Right cardiac atrium (tissue), 5 donors: ENCODE data around the gene HNRNPA2B1. TPM values are rescaled to one million over a fixed set of nuclear protein-coding genes. Genes with fewer than 3 reads are reported as not detected.
A peak's percentile ranks its signal among the peaks of the same experiment; 100 is the strongest.

Source experiments
- ATAC-seq, 2 donors: fragments of 200-7000 bp; cut with Tn5 transposase; one replicate each; pipeline versions ENCODE4 v1.8.0 to v1.9.1; 2020; ENCODE audit warnings: moderate library complexity in 2 of 2, mild to moderate bottlenecking in 1 of 2
- DNase-seq, 3 donors: peaks; one replicate each; pipeline ENCODE4 v3.0.0-alpha.2; 2020
- H3K27ac ChIP-seq: one replicate; pipeline ENCODE4 v1.5.1; 2013; ENCODE audit warnings: mild to moderate bottlenecking, low read length, control low read depth, moderate library complexity
- H3K27me3 ChIP-seq: one replicate; pipeline ENCODE4 v1.6.1; 2013; ENCODE audit not compliant: control insufficient read depth, insufficient read depth
- H3K4me1 ChIP-seq: one replicate; pipeline ENCODE4 v1.6.1; 2013; ENCODE audit warnings: low read length; ENCODE audit not compliant: control insufficient read depth, insufficient read depth
- H3K4me3 ChIP-seq: one replicate; pipeline ENCODE4 v1.5.1; 2013; ENCODE audit warnings: low read length, control low read depth
- H3K9me3 ChIP-seq: one replicate; pipeline ENCODE4 v1.6.1; 2013; ENCODE audit warnings: low read length; ENCODE audit not compliant: control insufficient read depth
- WGBS: extraction: QIAGEN DNeasy Blood & Tissue Kit; methylation state at CpG from one replicate; pipeline ENCODE4 v1.1.7; 2013; 5-methylcytosine and 5-hydroxymethylcytosine counted together
- intact Hi-C, 4 donors: fragments of 100-400 bp; cut with DNase I; formaldehyde crosslinking; loops; one replicate each; pipeline versions ENCODE4 v1.11.0 to v1.14.0; 2022 to 2023
- long read RNA-seq, 4 donors: library from polyadenylated mRNA; unstranded; transcript quantifications; one replicate each; pipeline ENCODE4 v2.0.0, GENCODE V29; 2020 to 2021
- polyA plus RNA-seq: library from polyadenylated mRNA; stranded (reverse); fragments of 200-250 nt; gene quantifications from one replicate; pipeline ENCODE4 v1.2.3, GENCODE V29; 2013
- total RNA-seq, 4 donors: library from RNA; stranded (reverse); fragmentation: NEBNext Ultra II Directional; extraction: Animal tissue kit (Norgen Biotek cat#: 25700); gene quantifications; one replicate each; pipeline ENCODE4 v1.2.1, GENCODE V29; 2021
- donor health status: healthy with polysubstance abuse.
- donor health status: DM: no; HTN: yes; CAD: no.
- donor health status: DM: no; HTN: no; CAD: no.
- donor health status: DM: no; HTN: yes; CAD: no; lungs with severe emphysema.
- donor health status: DM: yes; HTN: yes; CAD: no.

The HNRNPA2B1 gene
- total RNA-seq (100 to 1,000 TPM; 353 to 383 (median 368) TPM), polyA plus RNA-seq (521 TPM)
- long read RNA-seq, donor 1, full-length matches to known transcripts: 311 of 393 reads
- long read RNA-seq, donor 1, partial matches to known transcripts: 35 of 393 reads
- long read RNA-seq, donor 1, other reads (novel, unspliced or antisense): 47 of 393 reads
- long read RNA-seq, donor 2, full-length matches to known transcripts: 145 of 186 reads
- long read RNA-seq, donor 2, partial matches to known transcripts: 17 of 186 reads
- long read RNA-seq, donor 2, other reads (novel, unspliced or antisense): 24 of 186 reads
- long read RNA-seq, donor 3, full-length matches to known transcripts: 288 of 354 reads
- long read RNA-seq, donor 3, partial matches to known transcripts: 13 of 354 reads
- long read RNA-seq, donor 3, other reads (novel, unspliced or antisense): 53 of 354 reads
- long read RNA-seq, donor 4, transcript HNRNPA2B1-201 (12 exons, 3,664 nt): minor isoform, 24 of 191 reads
- long read RNA-seq, donor 4, transcript HNRNPA2B1-202 (11 exons, 1,711 nt): major isoform, 117 of 191 reads
- long read RNA-seq, donor 4, partial matches to known transcripts: 16 of 191 reads
- long read RNA-seq, donor 4, other reads (novel, unspliced or antisense): 30 of 191 reads

DNA sequence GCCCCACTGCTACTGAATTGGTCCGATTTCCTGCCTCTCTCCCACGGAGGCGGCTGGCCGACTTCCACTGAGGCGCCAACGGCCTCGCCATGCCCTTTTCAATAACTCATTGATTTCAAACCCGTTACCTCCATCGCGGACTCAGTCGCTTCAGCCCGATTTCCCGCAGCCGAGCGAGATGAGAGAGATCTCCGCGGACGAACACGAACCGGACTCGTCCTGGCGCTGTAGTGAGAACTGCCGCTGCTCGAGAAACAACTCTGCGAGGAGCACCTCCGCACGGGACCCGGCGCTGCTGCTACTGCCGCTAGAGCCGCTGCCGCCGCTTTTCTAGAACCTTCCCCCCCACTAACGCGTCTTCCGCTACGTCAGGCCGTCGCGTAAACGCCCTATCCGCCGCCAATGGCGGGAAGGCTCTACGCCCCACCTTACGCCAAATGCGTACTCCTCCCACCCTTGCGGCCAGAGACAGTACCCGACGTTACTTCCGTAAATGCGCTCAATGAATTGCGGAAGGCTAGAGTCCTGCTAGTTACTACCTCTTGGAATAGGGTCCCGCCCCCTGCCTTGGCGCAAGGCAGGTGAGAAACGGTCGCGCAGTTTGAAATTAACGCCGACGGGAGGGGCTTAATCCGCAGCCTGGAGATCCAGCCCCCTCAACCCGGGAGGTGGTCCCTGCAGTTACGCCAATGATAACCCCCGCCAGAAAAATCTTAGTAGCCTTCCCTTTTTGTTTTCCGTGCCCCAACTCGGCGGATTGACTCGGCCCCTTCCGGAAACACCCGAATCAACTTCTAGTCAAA lies at the start of gene HNRNPA2B1:
Gene HNRNPA2B1 (minus strand): TSS at position 303 of the 803 bp plus-strand sequence. CDS start 169 bp downstream, at position 134.
- Histone ChIP-seq H3K27me3 (no peaks in the 10 kb centered on the region), H3K9me3 (no peaks in the 10 kb centered on the region), H3K4me1 (peaks cover 2% of the 10 kb centered on the region), H3K27ac (peak within 1 kb of the TSS; percentile 99), H3K4me3 (peak within 1 kb of the TSS; percentile 95)
- WGBS: under 1% methylated on average over 71 of the region's 71 CpGs
- peak; percentile 90 to 93 for ATAC-seq
- intact Hi-C loops: no loop called here
- peak; percentile 96 to 98 (median 98) for DNase-seq

DNA sequence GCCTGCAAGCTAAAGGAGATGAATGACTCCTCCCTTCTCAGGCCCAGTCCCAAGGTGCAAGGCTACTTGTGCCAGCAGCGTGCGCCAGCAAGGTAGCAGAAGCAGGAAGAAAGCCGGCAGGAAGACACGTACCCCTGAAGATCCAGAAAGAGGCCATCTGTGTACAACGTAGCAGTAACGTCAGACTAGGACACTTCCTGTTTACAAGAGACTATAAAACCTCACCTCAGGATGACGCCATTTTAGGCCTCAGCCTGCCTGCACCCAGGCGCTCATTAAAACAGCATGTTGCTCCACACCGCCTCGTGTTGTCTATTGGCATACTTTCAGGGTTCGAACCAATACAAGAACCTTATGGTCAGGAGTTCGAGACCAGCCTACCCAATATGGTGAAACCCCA lies 49.7 kb upstream of the HNRNPA2B1 start:
- H3K27me3 ChIP-seq: no peaks in the 10 kb centered on the region
- intact Hi-C loops: no loop called here
- no peak for DNase-seq
- no peaks in the 10 kb centered on the region for H3K4me1 ChIP-seq
- 84% methylated on average over 12 of the region's 12 CpGs for WGBS
- no peak overlapping the region for H3K4me3 ChIP-seq
- H3K27ac ChIP-seq: no peak overlapping the region
- no peaks in the 10 kb centered on the region for H3K9me3 ChIP-seq
- ATAC-seq: no peak

DNA sequence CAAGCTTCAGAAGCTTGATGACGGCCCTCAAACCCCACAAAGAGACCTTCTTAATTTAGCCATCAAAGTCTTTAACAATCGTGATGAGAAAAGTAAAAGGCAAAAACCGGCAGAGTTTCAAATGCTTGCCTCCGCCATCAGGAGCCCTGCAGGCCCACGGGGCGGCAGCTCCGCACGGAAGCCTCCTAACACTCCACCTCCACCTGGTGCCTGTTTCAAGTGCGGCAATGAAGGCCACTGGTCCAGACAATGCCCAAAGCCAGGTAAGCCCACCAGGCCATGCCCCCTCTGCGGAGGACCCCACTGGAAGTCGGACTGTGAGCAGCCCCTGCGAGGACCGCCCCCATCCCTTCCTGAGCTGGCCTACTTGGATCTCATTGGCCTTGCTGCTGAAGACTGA lies 44.6 kb upstream of the HNRNPA2B1 start:
- 93% methylated on average over 13 of the region's 13 CpGs for WGBS
- Histone ChIP-seq H3K27ac (no peak overlapping the region), H3K9me3 (no peaks in the 10 kb centered on the region), H3K4me1 (no peaks in the 10 kb centered on the region), H3K27me3 (no peaks in the 10 kb centered on the region), H3K4me3 (no peak overlapping the region)
- no peak for DNase-seq
- intact Hi-C loops: no loop called here
- ATAC-seq: no peak

DNA sequence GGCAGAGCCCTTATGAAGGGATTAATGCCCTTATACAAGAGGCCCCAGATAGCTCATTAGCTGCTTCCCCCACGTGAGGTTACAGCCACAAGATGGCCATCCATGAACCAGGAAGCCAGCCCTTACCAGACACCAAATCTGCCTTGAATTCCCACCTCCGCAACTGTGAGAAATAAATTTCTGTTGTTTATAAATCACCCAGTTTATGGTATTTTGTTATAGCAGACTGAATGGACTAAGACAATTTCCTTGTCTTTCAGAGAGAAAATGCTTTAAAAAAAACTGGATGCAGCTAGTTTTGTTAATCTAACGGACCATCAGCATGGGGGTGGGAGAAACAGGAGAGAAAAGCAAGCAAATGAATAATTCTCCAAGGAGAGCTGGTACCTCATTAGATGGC lies 37.5 kb upstream of the HNRNPA2B1 start:
- no peak for DNase-seq
- Histone ChIP-seq H3K4me3 (no peak overlapping the region), H3K4me1 (no peaks in the 10 kb centered on the region), H3K27ac (no peak overlapping the region), H3K27me3 (no peaks in the 10 kb centered on the region), H3K9me3 (no peaks in the 10 kb centered on the region)
- no peak for ATAC-seq
- 70% methylated on average over 3 of the region's 3 CpGs for WGBS
- intact Hi-C loops: no loop called here

DNA sequence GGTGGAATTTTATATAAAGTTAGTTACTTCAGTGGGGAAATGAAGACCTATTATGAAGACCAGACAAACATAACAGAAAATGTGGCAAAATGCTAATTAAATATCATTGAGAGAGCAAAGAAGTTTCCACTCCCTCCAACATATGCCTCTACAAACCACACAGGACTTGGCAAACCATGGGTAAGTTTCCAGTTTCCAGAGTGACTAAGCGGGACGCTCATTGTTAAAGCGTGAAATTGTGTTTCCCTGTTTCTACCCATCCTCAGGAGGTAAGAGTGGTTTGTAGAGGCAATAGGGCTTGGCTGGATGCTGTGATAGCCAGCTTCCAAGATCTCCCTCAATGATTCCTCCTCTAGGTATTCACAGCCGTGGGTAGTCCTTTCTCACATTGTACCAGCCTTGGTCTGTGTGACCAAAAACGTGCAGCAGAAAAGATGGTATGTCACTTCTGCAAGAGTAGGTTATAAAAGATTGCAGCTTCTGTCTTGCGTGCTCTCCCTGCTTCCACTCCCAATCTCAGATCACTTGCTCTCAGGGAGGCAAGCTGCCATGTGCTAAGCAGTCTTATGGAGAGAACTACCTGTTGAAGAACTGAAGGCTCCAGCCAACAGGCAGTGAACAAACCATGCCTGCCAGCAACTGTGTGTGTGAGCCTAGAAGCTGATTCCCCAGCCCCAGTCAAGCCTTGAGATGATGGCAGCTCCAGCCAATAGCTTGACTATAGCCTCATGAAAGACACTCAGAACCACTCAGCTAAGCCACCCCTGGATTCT lies 36.7 kb upstream of the HNRNPA2B1 start:
- H3K4me1 ChIP-seq: no peaks in the 10 kb centered on the region
- no peak overlapping the region for H3K4me3 ChIP-seq
- ATAC-seq (no peak), DNase-seq (no peak)
- H3K27me3 ChIP-seq: no peaks in the 10 kb centered on the region
- WGBS: 84% methylated on average over 6 of the region's 6 CpGs
- intact Hi-C loops: no loop called here
- no peaks in the 10 kb centered on the region for H3K9me3 ChIP-seq
- H3K27ac ChIP-seq: no peak overlapping the region

DNA sequence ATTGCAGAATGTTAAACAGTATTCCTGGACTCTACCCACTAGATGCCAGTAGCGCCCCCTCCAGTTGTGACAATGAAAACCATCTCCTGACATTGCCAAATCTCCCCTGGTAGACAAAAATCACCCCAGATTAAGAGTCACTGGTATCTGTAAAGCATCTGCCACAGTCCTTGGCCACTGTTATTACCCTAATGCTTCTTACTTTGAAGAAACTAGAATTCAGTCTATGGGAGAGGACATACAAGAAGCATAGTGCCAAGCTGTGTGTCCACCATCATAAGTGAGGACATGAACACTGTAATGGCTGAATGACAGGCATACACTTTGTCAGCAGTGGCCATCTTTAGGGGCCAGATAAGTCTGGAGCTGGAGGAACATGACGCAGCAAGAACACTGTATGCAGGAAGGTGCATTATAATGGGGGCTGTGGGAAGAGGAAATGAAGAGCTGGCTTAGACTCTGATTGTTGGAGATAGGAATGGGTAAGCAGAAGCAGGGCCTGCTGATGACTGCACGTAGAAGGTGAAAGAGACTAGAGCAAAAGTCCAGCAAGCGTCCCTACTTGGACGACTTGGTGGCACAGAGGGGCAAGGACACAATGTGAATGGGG lies 33.5 kb upstream of the HNRNPA2B1 start:
- no peak for ATAC-seq
- no peaks in the 10 kb centered on the region for H3K27me3 ChIP-seq
- WGBS: 70% methylated on average over 5 of the region's 5 CpGs
- H3K9me3 ChIP-seq: no peaks in the 10 kb centered on the region
- H3K4me3 ChIP-seq: no peak overlapping the region
- intact Hi-C loops: no loop called here
- H3K4me1 ChIP-seq: no peaks in the 10 kb centered on the region
- no peak overlapping the region for H3K27ac ChIP-seq
- DNase-seq: no peak

DNA sequence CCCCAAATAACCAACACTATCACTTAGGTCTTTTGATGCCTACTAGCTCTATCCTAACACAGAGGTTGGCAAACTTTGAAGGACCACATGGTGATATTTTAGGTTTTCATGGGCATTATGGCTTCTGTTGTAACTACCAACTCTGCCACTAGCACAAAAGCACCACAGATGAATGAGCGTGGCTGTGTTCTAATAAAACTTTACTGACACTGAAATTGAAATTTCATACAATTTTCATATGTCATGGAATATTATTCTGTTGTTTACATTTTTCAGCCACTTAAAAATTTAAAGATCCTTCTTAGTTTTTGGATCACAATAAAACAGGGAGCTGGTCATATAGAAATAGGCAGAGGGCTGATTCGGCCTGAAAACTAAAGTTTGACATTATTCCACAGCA lies 27.4 kb upstream of the HNRNPA2B1 start:
- intact Hi-C loops: no loop called here
- WGBS: 95% methylated on average over 2 of the region's 2 CpGs
- Histone ChIP-seq H3K4me3 (no peak overlapping the region), H3K27me3 (no peaks in the 10 kb centered on the region), H3K4me1 (no peaks in the 10 kb centered on the region), H3K9me3 (no peaks in the 10 kb centered on the region), H3K27ac (no peak overlapping the region)
- no peak for DNase-seq
- ATAC-seq: no peak

DNA sequence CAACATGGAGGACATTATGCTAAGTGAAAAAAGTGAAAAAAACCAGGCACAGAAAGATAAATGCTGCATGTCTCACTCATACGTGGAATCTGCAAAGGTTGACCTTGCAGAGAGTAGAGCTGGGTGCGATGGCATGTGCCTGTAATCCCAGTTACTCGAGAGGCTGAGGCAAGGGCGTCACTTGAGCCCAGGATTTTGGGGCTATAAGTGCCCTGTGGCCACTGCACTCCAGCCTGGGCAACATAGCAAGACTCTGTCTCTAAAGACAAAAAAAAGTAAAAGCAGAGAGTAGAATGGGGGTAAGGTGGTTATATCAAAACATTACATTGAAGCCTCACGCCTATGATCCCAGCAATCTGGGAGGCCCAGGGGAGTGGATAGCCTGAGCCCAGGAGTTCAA lies 23.8 kb upstream of the HNRNPA2B1 start:
- no peak for DNase-seq
- intact Hi-C loops: no loop called here
- H3K9me3 ChIP-seq: no peaks in the 10 kb centered on the region
- ATAC-seq: no peak
- H3K4me3 ChIP-seq: no peak overlapping the region
- no peaks in the 10 kb centered on the region for H3K27me3 ChIP-seq
- H3K4me1 ChIP-seq: no peaks in the 10 kb centered on the region
- 66% methylated on average over 5 of the region's 5 CpGs for WGBS
- H3K27ac ChIP-seq: no peak overlapping the region

DNA sequence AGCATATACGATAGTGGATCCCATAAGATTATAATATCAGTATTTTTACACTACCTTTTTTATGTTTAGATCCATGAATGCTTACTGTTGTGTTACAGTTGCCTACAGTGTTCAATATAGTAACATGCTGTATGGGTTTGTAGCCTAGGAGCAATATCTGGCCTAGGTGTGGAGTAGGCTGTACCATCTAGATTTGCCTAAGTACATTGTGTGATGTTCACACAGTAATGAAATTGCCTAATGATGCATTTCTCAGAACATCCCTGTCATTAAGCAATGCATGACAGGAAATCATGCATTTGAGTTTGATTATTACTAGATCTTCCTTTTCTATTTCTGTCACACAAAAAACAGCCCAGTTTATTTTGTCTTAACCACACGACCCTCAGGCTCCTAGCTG lies 15.5 kb upstream of the HNRNPA2B1 start:
- WGBS: 72% methylated on average over 2 of the region's 2 CpGs
- Histone ChIP-seq H3K9me3 (no peaks in the 10 kb centered on the region), H3K27ac (no peak overlapping the region), H3K4me1 (no peaks in the 10 kb centered on the region), H3K27me3 (no peaks in the 10 kb centered on the region), H3K4me3 (no peak overlapping the region)
- DNase-seq (no peak), ATAC-seq (no peak)
- intact Hi-C loops: no loop called here

DNA sequence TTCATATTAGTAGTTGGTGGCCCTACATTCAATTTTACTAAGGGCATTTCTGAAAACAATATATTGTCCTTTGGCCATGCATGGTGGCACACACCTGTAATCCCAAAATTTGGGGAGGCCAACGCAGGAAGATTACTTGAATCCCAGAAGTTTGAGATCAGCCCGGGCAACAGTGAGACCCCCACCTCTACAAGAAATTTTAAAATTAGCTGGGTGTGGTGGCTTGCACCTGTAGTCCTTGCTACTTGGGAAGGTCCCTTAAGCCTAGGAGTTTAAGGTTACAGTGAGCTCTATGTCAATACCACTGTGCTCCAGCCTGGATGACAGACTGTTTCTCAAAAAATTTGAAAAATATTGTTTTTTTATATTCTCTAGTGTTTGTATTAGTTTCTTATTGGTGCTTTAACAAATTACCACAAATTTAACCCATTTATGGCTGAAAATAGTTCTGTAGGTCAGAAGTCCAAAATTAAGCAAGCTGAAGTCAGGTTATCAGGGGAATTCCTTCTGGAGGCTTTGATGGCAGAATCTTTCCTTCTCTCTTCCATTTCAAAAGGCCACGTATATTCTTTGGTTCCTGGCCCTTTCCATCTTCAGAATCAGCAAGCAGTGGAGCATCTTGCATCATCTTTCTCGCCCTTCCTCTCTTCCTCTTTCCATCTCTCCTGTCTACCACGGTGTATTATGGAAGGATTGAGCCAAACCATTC lies 13.4 kb upstream of the HNRNPA2B1 start:
- Histone ChIP-seq H3K27me3 (no peaks in the 10 kb centered on the region), H3K9me3 (no peaks in the 10 kb centered on the region), H3K4me3 (no peak overlapping the region), H3K27ac (no peak overlapping the region), H3K4me1 (no peaks in the 10 kb centered on the region)
- ATAC-seq (no peak), DNase-seq (no peak)
- WGBS: 84% methylated on average over 5 of the region's 5 CpGs
- intact Hi-C loops: no loop called here
